Esophagus muscularis mucosa (tissue), 4 donors: ENCODE data around the gene ERGIC1. TPM values are rescaled to one million over a fixed set of nuclear protein-coding genes. Genes with fewer than 3 reads are reported as not detected.

Experiments used
- DNase-seq: peaks from one replicate; pipeline ENCODE4 v3.0.0-alpha.2; 2017; ENCODE audit errors: extremely low spot score
- H3K27ac ChIP-seq, 4 donors: fragments of 200-600 bp; sonication (generic); replicated peaks in 1 of 4; 1 replicate in 3 of 4; 2 replicates in 1 of 4; pipeline ENCODE4 v1.5.1; 2016 to 2019; ENCODE audit warnings: mild to moderate bottlenecking in 1 of 4
- H3K27me3 ChIP-seq, 4 donors: fragments of 200-600 bp; sonication (generic); one replicate each; pipeline versions ENCODE4 v1.5.1 to v1.6.0; 2016 to 2019
- H3K36me3 ChIP-seq, 4 donors: fragments of 200-600 bp; sonication (generic); one replicate each; pipeline ENCODE4 v1.5.1; 2016 to 2019
- H3K4me1 ChIP-seq, 4 donors: fragments of 200-600 bp; sonication (generic); one replicate each; pipeline ENCODE4 v1.5.1; 2016 to 2019
- H3K4me3 ChIP-seq, 4 donors: fragments of 200-600 bp; sonication (generic); 1 replicate in 2 of 4; 2 replicates in 2 of 4; pipeline ENCODE4 v1.5.1; 2016 to 2019; ENCODE audit warnings: mild to moderate bottlenecking in 4 of 4, moderate library complexity in 1 of 4
- H3K9me3 ChIP-seq, 4 donors: fragments of 200-600 bp; sonication (generic); 1 replicate in 3 of 4; 2 replicates in 1 of 4; pipeline ENCODE4 v1.5.1; 2016 to 2019
- CTCF ChIP-seq, 3 experiments: fragments of 200-600 bp in 2 of 3; fragments of 450-650 bp in 1 of 3; sonication (generic) in 2 of 3; IDR thresholded peaks; one replicate each; pipeline ENCODE4 v1.5.1; 2017 to 2019; ENCODE audit warnings: antibody characterized with exemption in 3 of 3, mild to moderate bottlenecking in 2 of 3, moderate library complexity in 1 of 3
- EP300 ChIP-seq: sonication (generic); formaldehyde crosslinking; IDR thresholded peaks from one replicate; pipeline ENCODE4 v1.6.1; 2017; ENCODE audit warnings: antibody characterized with exemption
- POLR2A ChIP-seq: fragments of 450-650 bp; IDR thresholded peaks from one replicate; pipeline ENCODE4 v1.6.1; 2017; ENCODE audit warnings: antibody characterized with exemption, moderate library complexity, mild to moderate bottlenecking, low read depth
- POLR2AphosphoS5 ChIP-seq, 2 donors: sonication (generic); formaldehyde crosslinking; IDR thresholded peaks; one replicate each; pipeline ENCODE4 v1.6.1; 2017; ENCODE audit warnings: antibody characterized with exemption in 2 of 2
- WGBS: methylation state at CpG from one replicate; pipeline ENCODE4 v1.1.5; 2018; 5-methylcytosine and 5-hydroxymethylcytosine counted together
- intact Hi-C: fragments of 100-400 bp; cut with DNase I; formaldehyde crosslinking; loops from one replicate; pipeline ENCODE4 v1.15.1; 2023
- total RNA-seq, 4 donors: library from RNA; depleted of rRNA; stranded (reverse); fragments of >200 nt; gene quantifications; one replicate each; pipeline versions ENCODE4 v1.1.0 to v1.2.1, GENCODE V29; 2016

ERGIC1 gene
- total RNA-seq, 4 donors from 2014 or later = 105 to 161 (median 145) TPM

DNA sequence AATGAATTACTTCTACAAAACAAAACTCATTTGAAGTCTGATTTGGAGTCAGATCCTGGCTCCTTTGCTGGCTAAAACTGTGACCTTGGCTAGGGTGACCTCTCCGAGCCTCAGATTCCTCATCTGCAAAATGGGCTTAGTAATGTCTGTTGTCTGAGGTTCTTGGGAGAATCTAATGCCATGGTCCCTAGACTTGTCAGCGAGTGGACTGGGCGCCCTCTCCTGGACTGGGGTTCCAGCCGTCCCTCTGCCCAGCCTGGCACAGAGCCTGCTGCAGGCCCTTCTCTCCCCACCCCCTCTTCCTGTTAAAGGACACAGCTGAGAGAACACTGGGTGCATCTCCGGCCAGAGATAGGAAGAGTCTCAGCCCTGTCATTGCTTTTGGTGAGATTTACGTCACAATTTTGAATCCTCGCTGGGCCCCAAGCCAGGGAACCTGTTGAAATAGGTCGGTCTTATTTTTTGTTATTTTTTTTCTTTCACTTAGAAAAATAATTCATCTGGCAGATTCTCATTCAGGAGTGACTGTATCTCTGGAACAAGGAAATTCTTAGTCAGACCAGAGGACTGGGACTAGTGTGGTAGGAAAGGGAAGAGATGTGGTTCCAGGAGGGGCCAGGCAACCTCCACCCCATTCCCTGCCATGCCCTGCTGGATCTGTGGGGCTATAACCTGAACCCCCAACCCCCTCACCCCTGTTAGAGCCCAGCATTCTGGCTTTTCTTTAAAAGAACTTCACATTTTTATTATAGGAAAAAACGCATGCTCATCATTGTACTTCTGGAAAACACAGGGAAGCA is 77.0 kb downstream of the ERGIC1 start:
- peak; percentile 97 for DNase-seq
- Histone ChIP-seq H3K36me3 (peaks cover 21 to 57% (median 36%) of the 10 kb centered on the region in 4 donors), H3K4me3 (no peak overlapping the region), H3K9me3 (no peaks in the 10 kb centered on the region), H3K27me3 (no peaks in the 10 kb centered on the region), H3K4me1 (peaks cover 21 to 39% (median 33%) of the 10 kb centered on the region in 4 donors), H3K27ac (peak overlapping the region; percentile 73 to 97 (median 80))
- 57% methylated on average over 7 of the region's 9 CpGs for WGBS
- TF ChIP-seq POLR2A (no peak), EP300 (no peak), POLR2AphosphoS5 (IDR thresholded peaks at IDR 0.05) (peak; percentile 73), CTCF (IDR thresholded peaks at IDR 0.05) (peak; percentile 18 to 33 (median 23))
- intact Hi-C loops = no loop called here

DNA sequence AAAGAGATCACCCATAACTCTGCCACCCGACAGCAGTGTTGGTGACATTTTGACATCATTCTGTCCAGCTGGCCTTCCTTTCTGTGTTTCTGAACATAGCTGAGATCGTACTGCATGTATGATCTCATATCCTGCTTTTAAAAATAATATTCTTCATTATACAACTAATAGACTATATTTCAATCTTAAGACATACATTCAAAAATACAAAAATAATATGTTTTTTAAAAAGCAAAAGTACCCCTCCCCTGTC is 77.5 kb downstream of the ERGIC1 start:
- no peak for TF ChIP-seq POLR2AphosphoS5 (IDR thresholded peaks at IDR 0.05)
- TF ChIP-seq POLR2A = no peak
- intact Hi-C loops = no loop called here
- Histone ChIP-seq H3K27me3 (no peaks in the 10 kb centered on the region), H3K9me3 (no peaks in the 10 kb centered on the region), H3K27ac (peak overlapping the region; percentile 73 to 97 (median 80)), H3K36me3 (peaks cover 27 to 62% (median 41%) of the 10 kb centered on the region in 4 donors), H3K4me1 (peaks cover 17 to 34% (median 28%) of the 10 kb centered on the region in 4 donors), H3K4me3 (no peak overlapping the region)
- no peak for DNase-seq
- 30% methylated on average over 2 of the region's 2 CpGs for WGBS

- no peaks in the 10 kb centered on the region for H3K9me3 ChIP-seq
- 65% methylated on average over 1 of the region's 1 CpG for WGBS
- DNase-seq = no peak
- TF ChIP-seq POLR2A = no peak
- TF ChIP-seq EP300 = no peak
- TF ChIP-seq CTCF (IDR thresholded peaks at IDR 0.05) = no peak
- no peak for TF ChIP-seq POLR2AphosphoS5 (IDR thresholded peaks at IDR 0.05)
- H3K27ac ChIP-seq = peak overlapping the region; percentile 73 to 97 (median 80)
- no peaks in the 10 kb centered on the region for H3K27me3 ChIP-seq
- intact Hi-C loops = no loop called here
- peaks cover 29 to 66% (median 44%) of the 10 kb centered on the region in 4 donors for H3K36me3 ChIP-seq
- H3K4me1 ChIP-seq = peaks cover 14 to 30% (median 24%) of the 10 kb centered on the region in 4 donors
- no peak overlapping the region for H3K4me3 ChIP-seq
These were observed 77.9 kb downstream of the ERGIC1 start for GRCh38 chr5:172911976-172912375.

DNA sequence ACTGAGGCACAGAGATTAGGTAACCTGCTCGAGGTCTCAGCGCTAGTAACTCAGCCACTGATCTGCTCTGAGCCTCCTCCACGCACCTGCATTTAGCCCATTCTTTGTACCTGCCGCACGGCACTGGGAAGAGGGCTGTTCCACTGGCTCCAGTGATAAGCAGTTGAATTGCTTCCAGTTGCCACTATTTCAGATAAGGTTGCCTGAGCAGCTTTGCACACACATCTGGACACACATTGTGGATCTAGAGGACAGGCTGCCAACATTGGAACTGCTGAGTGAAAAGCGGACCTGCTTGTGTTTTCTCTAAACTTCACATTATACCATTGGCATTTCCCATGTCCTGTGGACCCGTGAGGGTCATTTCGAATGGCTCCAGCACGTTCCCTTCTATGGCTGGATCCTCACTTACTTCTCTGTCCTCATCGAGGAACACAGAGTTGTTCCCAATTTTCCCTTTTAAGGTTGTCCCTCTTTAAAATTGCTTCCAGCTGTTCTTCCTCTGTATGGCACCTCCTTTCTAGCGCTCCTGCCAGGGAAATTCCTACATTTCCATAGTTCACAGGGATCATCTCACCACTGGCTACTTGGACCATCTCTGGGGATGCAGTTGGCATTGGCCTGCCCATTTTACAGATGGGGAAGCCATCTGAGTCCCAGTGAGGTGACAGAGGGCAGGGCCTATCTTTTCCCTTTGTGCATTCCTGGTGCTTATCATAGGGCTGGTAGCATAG is 79.2 kb downstream of the ERGIC1 start:
- no peak overlapping the region for H3K4me3 ChIP-seq
- H3K4me1 ChIP-seq = peaks cover 14 to 20% (median 18%) of the 10 kb centered on the region in 4 donors
- peak overlapping the region in 2 of 4 donors; percentile 81 to 97 for H3K27ac ChIP-seq
- intact Hi-C loops = no loop called here
- DNase-seq = no peak
- peaks cover 29 to 77% (median 49%) of the 10 kb centered on the region in 4 donors for H3K36me3 ChIP-seq
- no peaks in the 10 kb centered on the region for H3K27me3 ChIP-seq
- TF ChIP-seq EP300 (no peak), POLR2A (no peak), CTCF (IDR thresholded peaks at IDR 0.05) (no peak), POLR2AphosphoS5 (IDR thresholded peaks at IDR 0.05) (no peak)
- 90% methylated on average over 11 of the region's 11 CpGs for WGBS
- no peaks in the 10 kb centered on the region for H3K9me3 ChIP-seq

DNA sequence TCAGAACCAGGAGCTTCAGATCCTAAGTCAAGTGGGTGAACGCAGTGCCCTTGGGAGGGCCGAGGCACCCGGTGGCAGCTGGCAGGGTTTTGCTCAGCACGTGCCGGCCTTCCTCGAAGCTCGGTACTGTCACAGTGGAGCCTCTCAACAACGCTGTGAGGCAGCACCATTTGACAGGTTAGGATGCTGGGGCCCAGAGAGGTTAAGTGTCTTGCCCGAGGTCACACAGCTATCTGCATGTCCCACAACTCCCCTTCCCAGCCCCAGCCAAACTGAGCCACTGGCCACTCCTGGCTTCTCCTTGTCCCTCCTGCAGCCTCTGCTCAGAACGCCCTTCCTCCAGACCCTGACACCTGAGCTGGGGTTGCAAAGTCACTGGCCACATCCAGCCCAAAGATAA is 81.5 kb downstream of the ERGIC1 start:
- DNase-seq = no peak
- H3K27me3 ChIP-seq = no peaks in the 10 kb centered on the region
- peaks cover 29 to 85% (median 64%) of the 10 kb centered on the region in 4 donors for H3K36me3 ChIP-seq
- intact Hi-C loops = no loop called here
- H3K27ac ChIP-seq = no peak overlapping the region
- no peaks in the 10 kb centered on the region for H3K9me3 ChIP-seq
- peaks cover 18 to 41% (median 38%) of the 10 kb centered on the region in 4 donors for H3K4me1 ChIP-seq
- 83% methylated on average over 10 of the region's 10 CpGs for WGBS
- H3K4me3 ChIP-seq = no peak overlapping the region
- TF ChIP-seq POLR2AphosphoS5 (IDR thresholded peaks at IDR 0.05) (no peak), POLR2A (no peak), EP300 (no peak), CTCF (IDR thresholded peaks at IDR 0.05) (no peak)
